ENCODE results near the gene FAM234B.

- TF ChIP-seq CTCF (IDR thresholded peaks at IDR 0.05 in 4 of 5, conservative IDR thresholded peaks at IDR 0.05 in 1 of 5) (no peak), POLR2A (IDR thresholded peaks at IDR 0.05) (no peak)
Observed at GRCh38 chr12:13128291-13128965, 84.2 kb downstream of the FAM234B start.
